K562 (cell line): ENCODE measurements around the gene SEC14L2. TPM values are rescaled to one million over a fixed set of nuclear protein-coding genes. Genes with fewer than 3 reads are reported as not detected.

Experiments used
- ATF7 ChIP-seq: fragments of 450-650 bp; IDR thresholded peaks from 2 replicates; pipeline ENCODE4 v1.7.1; 2014; ENCODE audit warnings: mild to moderate bottlenecking, moderate library complexity
- BRD9 ChIP-seq: fragments of 450-650 bp; IDR thresholded peaks from 2 replicates; pipeline ENCODE4 v1.6.1; 2018; ENCODE audit warnings: low read depth; ENCODE audit not compliant: partially characterized antibody
- GABPB2 ChIP-seq: fragments of 250-450 bp; sonication (Bioruptor Pico); conservative IDR thresholded peaks from 2 replicates; pipeline ENCODE4 v1.5.1; 2021; ENCODE audit warnings: mild to moderate bottlenecking
- MYC ChIP-seq, 2 experiments: fragments of 250-450 bp in 1 of 2; sonication (Bioruptor Pico) in 1 of 2; IDR thresholded peaks; 2 replicates each; pipeline versions ENCODE4 v1.5.1 to v1.6.1; 2012 to 2021; ENCODE audit warnings: low read depth in 2 of 2, borderline replicate concordance in 1 of 2, improper control_type of control experiment in 1 of 2, low read length in 1 of 2, mild to moderate bottlenecking in 1 of 2, moderate library complexity in 1 of 2
- NFE2 ChIP-seq: IDR thresholded peaks from 2 replicates; pipeline ENCODE4 v1.6.1; 2014; ENCODE audit warnings: antibody characterized with exemption, low read depth
- PCBP1 ChIP-seq: fragments of 200-400 bp; formaldehyde crosslinking; IDR thresholded peaks from 2 replicates; pipeline ENCODE4 v1.6.1; 2018; ENCODE audit warnings: mild to moderate bottlenecking, low read depth, low read length; ENCODE audit not compliant: poor library complexity, severe bottlenecking
- PURB ChIP-seq: sonication (generic); formaldehyde crosslinking; IDR thresholded peaks from 2 replicates; pipeline ENCODE4 v1.9.0; 2021; ENCODE audit warnings: low read depth, mild to moderate bottlenecking, missing genetic modification reagents
- RNF2 ChIP-seq: sonication (generic); IDR thresholded peaks from 2 replicates; pipeline ENCODE4 v1.6.1; 2016
- SMAD2 ChIP-seq: fragments of 150-350 bp; IDR thresholded peaks from 2 replicates; pipeline ENCODE4 v1.6.1; 2014; ENCODE audit warnings: low read depth, mild to moderate bottlenecking, low read length
- SMAD3 ChIP-seq: fragments of 450-650 bp; formaldehyde crosslinking; conservative IDR thresholded peaks from 2 replicates; pipeline ENCODE4 v1.4.0; 2020; ENCODE audit warnings: mild to moderate bottlenecking
- ZFX ChIP-seq: sonication (generic); formaldehyde crosslinking; IDR thresholded peaks from 2 replicates; pipeline ENCODE4 v1.8.0; 2022; ENCODE audit warnings: mild to moderate bottlenecking, missing genetic modification reagents, moderate library complexity
- ZKSCAN3 ChIP-seq: fragments of 250-450 bp; sonication (Bioruptor Pico); IDR thresholded peaks from 2 replicates; pipeline ENCODE4 v1.4.0; 2020
- ZNF184 ChIP-seq: sonication (generic); formaldehyde crosslinking; IDR thresholded peaks from 2 replicates; pipeline ENCODE4 v1.5.0; 2020; ENCODE audit warnings: missing genetic modification reagents
- ZNF507 ChIP-seq: conservative IDR thresholded peaks from 2 replicates; pipeline ENCODE4 v1.6.1; 2017; ENCODE audit warnings: missing genetic modification characterization, missing compliant biosample characterization
- polyA plus RNA-seq, 8 experiments: library from polyadenylated mRNA; depleted of rRNA in 4 of 8; stranded (reverse) in 5 of 8; unstranded in 3 of 8; fragments of >200 nt; fragmentation: Nextera tagmentation in 2 of 8; fragmentation: Illumina TruSeq in 1 of 8; extraction: Ambion mirVana in 2 of 8; extraction: Trizol in 1 of 8; gene quantifications; 2 replicates each; pipeline versions ENCODE4 v1.2.1 to v1.2.3, GENCODE V29; 2011 to 2014; ENCODE audit warnings: inconsistent platforms in 1 of 8, missing spikeins in 1 of 8
- total RNA-seq, 7 experiments: library from RNA; depleted of rRNA in 6 of 7; stranded (reverse); fragments of >200 nt in 6 of 7; fragmentation: Illumina TruSeq in 2 of 7; extraction: Trizol in 2 of 7; gene quantifications; 2 replicates each; pipeline versions ENCODE4 v1.2.1 to v1.2.3, GENCODE V29; 2011 to 2021; ENCODE audit warnings: low replicate concordance in 1 of 7
- TF ChIP-seq, protein P1 (sequence below), 2 experiments: fragments of 250-450 bp in 1 of 2; fragments of 450-650 bp in 1 of 2; sonication (Bioruptor Pico) in 1 of 2; IDR thresholded peaks; 2 replicates each; pipeline versions ENCODE4 v1.6.1 to v1.8.0; 2016 to 2021; ENCODE audit warnings: mild to moderate bottlenecking in 2 of 2, moderate library complexity in 2 of 2, missing compliant biosample characterization in 1 of 2, missing genetic modification characterization in 1 of 2
- TF ChIP-seq, protein P2 (sequence below): fragments of 250-450 bp; sonication (Bioruptor Pico); IDR thresholded peaks from 2 replicates; pipeline ENCODE4 v1.9.0; 2021; ENCODE audit warnings: mild to moderate bottlenecking, inconsistent platforms
- TF ChIP-seq, protein P3 (sequence below): fragments of 450-650 bp; formaldehyde crosslinking; conservative IDR thresholded peaks from 2 replicates; pipeline ENCODE4 v1.4.0; 2022; ENCODE audit warnings: mild to moderate bottlenecking, missing genetic modification characterization
- TF ChIP-seq, protein P4 (sequence below): fragments of 250-450 bp; sonication (Bioruptor Pico); IDR thresholded peaks from 2 replicates; pipeline ENCODE4 v1.5.0; 2021
- TF ChIP-seq, protein P5 (sequence below): IDR thresholded peaks from 2 replicates; pipeline ENCODE4 v1.6.1; 2011; ENCODE audit not compliant: insufficient read length; ENCODE audit errors: extremely low read depth

The SEC14L2 gene
- total and polyA plus RNA-seq, 9 of the 15 experiments (the other 6 are each of a cell fraction or from before 2014, with no cell fraction given): 0.03 to 0.17 (median 0.10) TPM

DNA sequence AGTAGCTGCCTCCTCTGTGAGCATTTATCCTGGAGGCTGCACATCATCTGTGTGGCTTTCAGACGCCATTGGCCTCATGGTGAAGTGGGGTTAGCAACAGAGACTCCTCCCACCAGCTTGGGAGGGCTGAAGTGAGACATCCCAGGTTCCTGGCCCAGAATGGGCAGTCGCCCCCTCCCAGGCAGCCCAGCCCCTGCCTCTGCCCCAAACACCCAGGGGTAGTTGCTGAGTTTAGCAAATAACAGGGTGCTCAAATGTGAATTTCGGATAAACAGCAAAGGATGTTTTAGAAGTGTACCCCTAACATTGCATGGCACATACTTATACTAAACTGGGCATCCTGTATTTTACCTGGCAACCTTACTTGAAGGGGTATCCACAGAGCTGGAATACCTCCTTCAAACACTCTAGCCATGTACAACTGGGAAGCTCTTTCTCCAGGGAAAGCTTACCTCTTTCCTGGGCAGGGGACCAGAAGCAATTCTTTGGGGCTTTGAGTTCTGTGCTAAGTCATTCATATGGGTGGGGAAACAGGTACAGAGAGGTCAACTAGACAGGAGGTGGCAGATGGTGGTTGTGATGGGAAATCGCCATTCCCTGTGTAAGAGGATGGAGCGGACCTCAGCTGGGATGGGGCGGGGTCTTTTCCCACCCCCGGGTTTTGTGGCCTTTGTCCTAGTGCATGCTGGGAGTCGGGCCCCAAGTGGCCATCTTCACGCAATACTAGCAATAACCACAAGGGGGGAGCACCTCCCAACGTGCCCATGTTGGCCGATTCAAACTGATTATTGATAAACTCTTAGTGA lies 48.0 kb downstream of the SEC14L2 start (continued):
- TF ChIP-seq, protein P1, sequence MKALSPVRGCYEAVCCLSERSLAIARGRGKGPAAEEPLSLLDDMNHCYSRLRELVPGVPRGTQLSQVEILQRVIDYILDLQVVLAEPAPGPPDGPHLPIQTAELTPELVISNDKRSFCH (CRISPR knock-in tag; IDR thresholded peaks at IDR 0.05): no peak
- TF ChIP-seq, protein P1 (tag; IDR thresholded peaks at IDR 0.05): peak; percentile 41; the same call in 1 of the 2 replicates
- TF ChIP-seq NFE2 (peak; percentile 33; the same call in 1 of the 2 replicates), ZFX (CRISPR knock-in tag) (0 out of 2 replicates have a peak, but pooled peaks have one; percentile 38), ZNF507 (no peak), RNF2 (0 out of 2 replicates have a peak, but pooled peaks have one; percentile 38), SMAD2 (no peak), MYC (IDR thresholded peaks at IDR 0.05; ENCODE audit: low read depth, low read length) (0 out of 2 replicates have a peak, but pooled peaks have one; percentile 9), MYC (CRISPR knock-in tag; IDR thresholded peaks at IDR 0.05; ENCODE audit: borderline replicate concordance, low read depth) (no peak), ZKSCAN3 (no peak), ZNF184 (CRISPR knock-in tag) (no peak), SMAD3 (CRISPR knock-in tag) (no peak), ATF7 (no peak), PCBP1 (no peak), PURB (CRISPR knock-in tag) (no peak), BRD9 (no peak), GABPB2 (CRISPR knock-in tag) (0 out of 2 replicates have a peak, but pooled peaks have one; percentile 35)
- TF ChIP-seq, protein P2, sequence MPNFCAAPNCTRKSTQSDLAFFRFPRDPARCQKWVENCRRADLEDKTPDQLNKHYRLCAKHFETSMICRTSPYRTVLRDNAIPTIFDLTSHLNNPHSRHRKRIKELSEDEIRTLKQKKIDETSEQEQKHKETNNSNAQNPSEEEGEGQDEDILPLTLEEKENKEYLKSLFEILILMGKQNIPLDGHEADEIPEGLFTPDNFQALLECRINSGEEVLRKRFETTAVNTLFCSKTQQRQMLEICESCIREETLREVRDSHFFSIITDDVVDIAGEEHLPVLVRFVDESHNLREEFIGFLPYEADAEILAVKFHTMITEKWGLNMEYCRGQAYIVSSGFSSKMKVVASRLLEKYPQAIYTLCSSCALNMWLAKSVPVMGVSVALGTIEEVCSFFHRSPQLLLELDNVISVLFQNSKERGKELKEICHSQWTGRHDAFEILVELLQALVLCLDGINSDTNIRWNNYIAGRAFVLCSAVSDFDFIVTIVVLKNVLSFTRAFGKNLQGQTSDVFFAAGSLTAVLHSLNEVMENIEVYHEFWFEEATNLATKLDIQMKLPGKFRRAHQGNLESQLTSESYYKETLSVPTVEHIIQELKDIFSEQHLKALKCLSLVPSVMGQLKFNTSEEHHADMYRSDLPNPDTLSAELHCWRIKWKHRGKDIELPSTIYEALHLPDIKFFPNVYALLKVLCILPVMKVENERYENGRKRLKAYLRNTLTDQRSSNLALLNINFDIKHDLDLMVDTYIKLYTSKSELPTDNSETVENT: 0 out of 2 replicates have a peak, but pooled peaks have one; percentile 42
- TF ChIP-seq, protein P3, sequence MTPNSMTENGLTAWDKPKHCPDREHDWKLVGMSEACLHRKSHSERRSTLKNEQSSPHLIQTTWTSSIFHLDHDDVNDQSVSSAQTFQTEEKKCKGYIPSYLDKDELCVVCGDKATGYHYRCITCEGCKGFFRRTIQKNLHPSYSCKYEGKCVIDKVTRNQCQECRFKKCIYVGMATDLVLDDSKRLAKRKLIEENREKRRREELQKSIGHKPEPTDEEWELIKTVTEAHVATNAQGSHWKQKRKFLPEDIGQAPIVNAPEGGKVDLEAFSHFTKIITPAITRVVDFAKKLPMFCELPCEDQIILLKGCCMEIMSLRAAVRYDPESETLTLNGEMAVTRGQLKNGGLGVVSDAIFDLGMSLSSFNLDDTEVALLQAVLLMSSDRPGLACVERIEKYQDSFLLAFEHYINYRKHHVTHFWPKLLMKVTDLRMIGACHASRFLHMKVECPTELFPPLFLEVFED (CRISPR knock-in tag): peak; percentile 87; the same call in 1 of the 2 replicates
- TF ChIP-seq, protein P4, sequence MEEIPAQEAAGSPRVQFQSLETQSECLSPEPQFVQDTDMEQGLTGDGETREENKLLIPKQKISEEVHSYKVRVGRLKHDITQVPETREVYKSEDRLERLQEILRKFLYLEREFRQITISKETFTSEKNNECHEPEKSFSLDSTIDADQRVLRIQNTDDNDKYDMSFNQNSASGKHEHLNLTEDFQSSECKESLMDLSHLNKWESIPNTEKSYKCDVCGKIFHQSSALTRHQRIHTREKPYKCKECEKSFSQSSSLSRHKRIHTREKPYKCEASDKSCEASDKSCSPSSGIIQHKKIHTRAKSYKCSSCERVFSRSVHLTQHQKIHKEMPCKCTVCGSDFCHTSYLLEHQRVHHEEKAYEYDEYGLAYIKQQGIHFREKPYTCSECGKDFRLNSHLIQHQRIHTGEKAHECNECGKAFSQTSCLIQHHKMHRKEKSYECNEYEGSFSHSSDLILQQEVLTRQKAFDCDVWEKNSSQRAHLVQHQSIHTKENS: no peak
- TF ChIP-seq, protein P5, sequence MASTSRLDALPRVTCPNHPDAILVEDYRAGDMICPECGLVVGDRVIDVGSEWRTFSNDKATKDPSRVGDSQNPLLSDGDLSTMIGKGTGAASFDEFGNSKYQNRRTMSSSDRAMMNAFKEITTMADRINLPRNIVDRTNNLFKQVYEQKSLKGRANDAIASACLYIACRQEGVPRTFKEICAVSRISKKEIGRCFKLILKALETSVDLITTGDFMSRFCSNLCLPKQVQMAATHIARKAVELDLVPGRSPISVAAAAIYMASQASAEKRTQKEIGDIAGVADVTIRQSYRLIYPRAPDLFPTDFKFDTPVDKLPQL: peak; percentile 48
